HL-60 (cell line): ENCODE data around the gene POLR2F.

ENCODE experiments used
- DNase-seq, 2 experiments: peaks; one replicate each; pipeline ENCODE4 v3.0.0-alpha.2; 2010 to 2020; ENCODE audit warnings: low read depth in 1 of 2, low spot score in 1 of 2
- H3K27ac ChIP-seq: fragments of 250-450 bp; sonication (Bioruptor Pico); replicated peaks from 2 replicates; pipeline ENCODE4 v1.5.1; 2020; ENCODE audit warnings: mild to moderate bottlenecking, moderate library complexity
- H3K27me3 ChIP-seq: fragments of 250-450 bp; sonication (Bioruptor Pico); 2 replicates; pipeline ENCODE4 v1.5.1; 2021; ENCODE audit warnings: mild to moderate bottlenecking, moderate library complexity; ENCODE audit not compliant: insufficient read depth, poor library complexity, severe bottlenecking
- H3K4me3 ChIP-seq: replicated peaks from 2 replicates; pipeline ENCODE4 v1.5.1; 2011; ENCODE audit warnings: mild to moderate bottlenecking, control low read depth, low read length; ENCODE audit not compliant: insufficient read depth
- CTCF ChIP-seq: IDR thresholded peaks from one replicate; pipeline ENCODE4 v1.5.1; 2011; ENCODE audit warnings: low read length, control low read depth, inconsistent platforms; ENCODE audit not compliant: insufficient read depth
- GABPA ChIP-seq: IDR thresholded peaks from 2 replicates; pipeline ENCODE4 v1.6.1; 2012; ENCODE audit warnings: low read depth
- POLR2AphosphoS5 ChIP-seq: IDR thresholded peaks from 2 replicates; pipeline ENCODE4 v1.6.1; 2012; ENCODE audit warnings: low read depth
- REST ChIP-seq: IDR thresholded peaks from 2 replicates; pipeline ENCODE4 v1.6.1; 2012; ENCODE audit warnings: low read depth; ENCODE audit not compliant: insufficient replicate concordance
- SPI1 ChIP-seq: IDR thresholded peaks from 2 replicates; pipeline ENCODE4 v1.6.1; 2012; ENCODE audit warnings: low read depth, mild to moderate bottlenecking, borderline replicate concordance

Gene POLR2F

GRCh38 chr22:37995460-37995859 lies 42.0 kb downstream of the POLR2F start:
- Histone ChIP-seq H3K4me3 (no peak overlapping the region), H3K27me3 (no peaks in the 10 kb centered on the region), H3K27ac (no peak overlapping the region)
- TF ChIP-seq POLR2AphosphoS5 (no peak), CTCF (no peak), GABPA (no peak), REST (no peak), SPI1 (no peak)
- DNase-seq, result no peak

- Histone ChIP-seq H3K27ac (no peak overlapping the region), H3K4me3 (no peak overlapping the region), H3K27me3 (no peaks in the 10 kb centered on the region)
- TF ChIP-seq REST (no peak), POLR2AphosphoS5 (no peak), CTCF (no peak), GABPA (no peak), SPI1 (no peak)
- DNase-seq, result no peak
Observed at GRCh38 chr22:37996079-37996478, 42.6 kb downstream of the POLR2F start.

- Histone ChIP-seq H3K27me3 (no peaks in the 10 kb centered on the region), H3K27ac (no peak overlapping the region), H3K4me3 (no peak overlapping the region)
- TF ChIP-seq SPI1 (no peak), POLR2AphosphoS5 (no peak), CTCF (no peak), GABPA (no peak), REST (no peak)
- no peak for DNase-seq
Observed at GRCh38 chr22:37996515-37997246, 43.2 kb downstream of the POLR2F start.
